IMR-90 (cell line): ENCODE measurements around the gene SLC44A5. TPM values are rescaled to one million over a fixed set of nuclear protein-coding genes. Genes with fewer than 3 reads are reported as not detected.

Experiments used
- ATAC-seq: fragments of 200-7000 bp; cut with Tn5 transposase; 2 replicates; pipeline ENCODE4 v1.9.1; 2020; ENCODE audit warnings: low read depth, mild to moderate bottlenecking, moderate library complexity
- BruUV-seq: library from RNA; stranded (reverse); fragments of 400-500 nt; replicated peaks from 2 replicates; lab custom pipeline; 2021; lab: Mats Ljungman, UMichigan
- CTCF ChIA-PET: fragments of 300-600 bp; formaldehyde crosslinking; extraction: SDS; loops from one replicate; lab custom pipeline; 2021; ENCODE audit warnings: antibody characterized with exemption; lab: Yijun Ruan, JAX
- POLR2A ChIA-PET: fragments of 300-600 bp; sonication (Branson Sonifier 250); formaldehyde crosslinking; loops from one replicate; lab custom pipeline; 2022; ENCODE audit warnings: antibody characterized with exemption; ENCODE audit not compliant: unreplicated experiment; lab: Charles Lee
- DNase-seq: peaks from one replicate; pipeline ENCODE4 v3.0.0; 2013
- H2AFZ ChIP-seq: replicated peaks from 2 replicates; pipeline ENCODE3; 2013; ENCODE audit warnings: low read length, mild to moderate bottlenecking; ENCODE audit not compliant: poor library complexity
- H2AK5ac ChIP-seq: 2 replicates; pipeline ENCODE4 v1.6.1; 2013; ENCODE audit warnings: low read depth, low read length, inconsistent platforms
- H2AK9ac ChIP-seq: replicated peaks from 2 replicates; pipeline ENCODE3; 2013; ENCODE audit warnings: mild to moderate bottlenecking, low read depth, low read length, moderate library complexity; ENCODE audit not compliant: poor library complexity
- H2BK120ac ChIP-seq: 2 replicates; pipeline ENCODE4 v1.6.1; 2013; ENCODE audit warnings: low read depth, low read length, inconsistent platforms
- H2BK15ac ChIP-seq: 3 replicates; pipeline ENCODE4 v1.6.1; 2013; ENCODE audit warnings: low read depth, low read length, inconsistent platforms
- H2BK20ac ChIP-seq: 2 replicates; pipeline ENCODE4 v1.6.1; 2013; ENCODE audit warnings: low read depth, mild to moderate bottlenecking, inconsistent platforms, low read length, moderate library complexity
- H2BK5ac ChIP-seq: 2 replicates; pipeline ENCODE4 v1.6.1; 2013; ENCODE audit warnings: mild to moderate bottlenecking, low read depth, low read length, inconsistent platforms; ENCODE audit not compliant: poor library complexity, severe bottlenecking
- H3K14ac ChIP-seq: replicated peaks from 2 replicates; pipeline ENCODE4 v1.6.1; 2013; ENCODE audit warnings: low read depth, low read length, inconsistent platforms
- H3K18ac ChIP-seq: 2 replicates; pipeline ENCODE4 v1.6.1; 2013; ENCODE audit warnings: low read depth, low read length, control low read depth
- H3K23ac ChIP-seq: 2 replicates; pipeline ENCODE4 v1.6.1; 2013; ENCODE audit warnings: low read depth, low read length, inconsistent platforms
- H3K27ac ChIP-seq: 2 replicates; pipeline ENCODE4 v1.5.1; 2013; ENCODE audit warnings: mild to moderate bottlenecking, control low read depth, low read length; ENCODE audit not compliant: insufficient read depth
- H3K27me3 ChIP-seq: 2 replicates; pipeline ENCODE4 v1.6.1; 2013; ENCODE audit warnings: low read length; ENCODE audit not compliant: control insufficient read depth, insufficient read depth
- H3K36me3 ChIP-seq: 2 replicates; pipeline ENCODE4 v1.6.1; 2013; ENCODE audit warnings: low read length, mixed read lengths; ENCODE audit not compliant: control insufficient read depth, insufficient read depth
- H3K4ac ChIP-seq: 2 replicates; pipeline ENCODE4 v1.6.1; 2013; ENCODE audit warnings: low read depth, low read length, inconsistent platforms
- H3K4me1 ChIP-seq: 2 replicates; pipeline ENCODE4 v1.6.1; 2013; ENCODE audit warnings: low read length, mixed read lengths; ENCODE audit not compliant: control insufficient read depth, insufficient read depth
- H3K4me2 ChIP-seq: 2 replicates; pipeline ENCODE4 v1.6.1; 2013; ENCODE audit warnings: low read depth, mild to moderate bottlenecking, control low read depth, low read length, moderate library complexity
- H3K4me3 ChIP-seq: 2 replicates; pipeline ENCODE4 v1.5.1; 2013; ENCODE audit warnings: low read depth, mild to moderate bottlenecking, control low read depth, low read length, moderate library complexity; ENCODE audit not compliant: insufficient read depth
- H3K56ac ChIP-seq: 2 replicates; pipeline ENCODE4 v1.6.1; 2013; ENCODE audit warnings: low read length, inconsistent platforms; ENCODE audit not compliant: insufficient read depth; ENCODE audit errors: extremely low read depth
- H3K79me1 ChIP-seq, 2 experiments: 2 replicates each; pipeline ENCODE4 v1.6.1; 2013; ENCODE audit warnings: low read length in 2 of 2, inconsistent platforms in 1 of 2, low read depth in 1 of 2
- H3K9ac ChIP-seq: 2 replicates; pipeline ENCODE4 v1.6.1; 2013; ENCODE audit warnings: low read depth, low read length, control low read depth
- H3K9me1 ChIP-seq: 2 replicates; pipeline ENCODE4 v1.6.1; 2013; ENCODE audit warnings: low read length, inconsistent platforms; ENCODE audit not compliant: insufficient read depth
- H3K9me3 ChIP-seq: 2 replicates; pipeline ENCODE4 v1.6.1; 2013; ENCODE audit warnings: low read length; ENCODE audit not compliant: control insufficient read depth, insufficient read depth
- H4K20me1 ChIP-seq: 2 replicates; pipeline ENCODE4 v1.6.1; 2013; ENCODE audit warnings: low read length, inconsistent platforms; ENCODE audit not compliant: insufficient read depth
- H4K5ac ChIP-seq: 2 replicates; pipeline ENCODE4 v1.6.1; 2013; ENCODE audit warnings: mild to moderate bottlenecking, low read depth, low read length, control low read depth
- H4K8ac ChIP-seq, 2 experiments: 2 replicates each; pipeline ENCODE4 v1.6.1; 2013; ENCODE audit warnings: low read depth in 2 of 2, low read length in 2 of 2, control low read depth in 1 of 2, inconsistent platforms in 1 of 2
- H4K91ac ChIP-seq: 2 replicates; pipeline ENCODE4 v1.6.1; 2013; ENCODE audit warnings: low read depth, low read length, inconsistent platforms; ENCODE audit not compliant: insufficient read depth
- BHLHE40 ChIP-seq: fragments of 150-350 bp; IDR thresholded peaks from 2 replicates; pipeline ENCODE4 v1.6.1; 2016; ENCODE audit warnings: mild to moderate bottlenecking, low read depth, low read length
- CEBPB ChIP-seq: IDR thresholded peaks from 2 replicates; pipeline ENCODE4 v1.6.1; 2012; ENCODE audit warnings: low read depth, low read length, improper control_type of control experiment
- CHD1 ChIP-seq: IDR thresholded peaks from 2 replicates; pipeline ENCODE4 v1.6.1; 2012; ENCODE audit warnings: low read depth, low read length, improper control_type of control experiment
- CTCF ChIP-seq: conservative IDR thresholded peaks from 2 replicates; pipeline ENCODE4 v1.5.1; 2012; ENCODE audit warnings: mild to moderate bottlenecking, low read depth, low read length, improper control_type of control experiment
- FOS ChIP-seq: fragments of 150-350 bp; IDR thresholded peaks from 2 replicates; pipeline ENCODE4 v1.6.1; 2016; ENCODE audit warnings: low read depth, low read length
- MAFK ChIP-seq: IDR thresholded peaks from 2 replicates; pipeline ENCODE4 v1.6.1; 2012; ENCODE audit warnings: low read depth, low read length, improper control_type of control experiment
- MAZ ChIP-seq: IDR thresholded peaks from 2 replicates; pipeline ENCODE4 v1.6.1; 2012; ENCODE audit warnings: low read depth, mild to moderate bottlenecking, low read length, improper control_type of control experiment, moderate library complexity, borderline replicate concordance
- MXI1 ChIP-seq: IDR thresholded peaks from 2 replicates; pipeline ENCODE4 v1.6.1; 2012; ENCODE audit warnings: low read depth, mild to moderate bottlenecking, low read length, moderate library complexity, borderline replicate concordance
- NFE2L2 ChIP-seq: fragments of 150-350 bp; IDR thresholded peaks from 2 replicates; pipeline ENCODE4 v1.6.1; 2016; ENCODE audit warnings: low read depth, mild to moderate bottlenecking, low read length
- POLR2A ChIP-seq: IDR thresholded peaks from 2 replicates; pipeline ENCODE4 v1.6.1; 2012; ENCODE audit warnings: mild to moderate bottlenecking, low read depth, low read length
- RAD21 ChIP-seq: IDR thresholded peaks from 2 replicates; pipeline ENCODE4 v1.6.1; 2012; ENCODE audit warnings: low read length, improper control_type of control experiment
- RCOR1 ChIP-seq: IDR thresholded peaks from 2 replicates; pipeline ENCODE4 v1.6.1; 2012; ENCODE audit warnings: mild to moderate bottlenecking, low read length, improper control_type of control experiment; ENCODE audit not compliant: insufficient replicate concordance
- RFX5 ChIP-seq: IDR thresholded peaks from 2 replicates; pipeline ENCODE4 v1.8.0; 2012; ENCODE audit warnings: low read depth, mild to moderate bottlenecking, low read length, moderate library complexity
- SMC3 ChIP-seq: fragments of 150-350 bp; IDR thresholded peaks from 2 replicates; pipeline ENCODE4 v1.6.1; 2016; ENCODE audit warnings: low read depth, mild to moderate bottlenecking, antibody characterized with exemption, low read length, moderate library complexity
- USF2 ChIP-seq: fragments of 150-350 bp; IDR thresholded peaks from 2 replicates; pipeline ENCODE4 v1.6.1; 2017; ENCODE audit warnings: mild to moderate bottlenecking, antibody characterized with exemption, low read length, low read depth
- WGBS, 2 experiments: methylation state at CpG; one replicate each; pipeline versions ENCODE4 v1.1.5 to v1.1.7; 2013; ENCODE audit warnings: missing lambda C conversion rate in 2 of 2; ENCODE audit not compliant: insufficient read length in 1 of 2; ENCODE audit errors: extremely low coverage in 2 of 2; 5-methylcytosine and 5-hydroxymethylcytosine counted together
- dilution Hi-C: fragments of 300-500 bp; cut with HindIII; formaldehyde crosslinking; loops from one replicate; pipeline ENCODE4 v1.14.3; 2018; ENCODE audit warnings: low sequenced_read_pairs; ENCODE audit not compliant: unreplicated experiment
- in situ Hi-C: fragments of 300-500 bp; cut with MboI; formaldehyde crosslinking; loops from 3 replicates; pipeline ENCODE4 v1.14.3; 2019; ENCODE audit warnings: low sequenced_read_pairs, inconsistent platforms, mixed read lengths
- intact Hi-C: fragments of 100-400 bp; cut with micrococcal nuclease; formaldehyde crosslinking; loops from 2 replicates; pipeline ENCODE4 v1.10.0; 2022
- polyA plus RNA-seq, 3 experiments: library from polyadenylated mRNA; depleted of rRNA; stranded (reverse); fragments of >200 nt; gene quantifications; 2 replicates each; pipeline ENCODE4 v1.2.3, GENCODE V29; 2012; ENCODE audit warnings: low replicate concordance in 1 of 3
- total RNA-seq: library from RNA; depleted of rRNA; stranded (reverse); fragments of >200 nt; gene quantifications from 2 replicates; pipeline ENCODE4 v1.2.3, GENCODE V29; 2012

The SLC44A5 gene
- total and polyA plus RNA-seq, 2 of the 4 experiments (the other 2 are of a cell fraction) = under 0.01 TPM; not detected in 1

- dilution Hi-C loops = no loop called here
- intact Hi-C loops = no loop called here
- ChIA-PET CTCF (no interaction called here), POLR2A (no interaction called here)
- Histone ChIP-seq H3K9me3 (no peaks in the 10 kb centered on the region), H2BK5ac (no peak overlapping the region), H2BK20ac (no peak overlapping the region), H3K4me3 (no peak overlapping the region), H3K27ac (no peak overlapping the region), H3K4me2 (no peak overlapping the region), H4K8ac (no peak overlapping the region), H3K14ac (no peak overlapping the region), H2AFZ (no peak overlapping the region), H2BK120ac (no peak overlapping the region), H4K91ac (no peak overlapping the region), H3K27me3 (no peaks in the 10 kb centered on the region), H3K4me1 (no peaks in the 10 kb centered on the region), H3K9me1 (no peaks in the 10 kb centered on the region), H3K56ac (no peak overlapping the region), H3K18ac (no peak overlapping the region), H3K9ac (no peak overlapping the region), H3K4ac (no peak overlapping the region), H4K5ac (no peak overlapping the region), H3K79me1 (no peaks in the 10 kb centered on the region), H2BK15ac (no peak overlapping the region), H2AK5ac (no peak overlapping the region), H4K20me1 (no peaks in the 10 kb centered on the region), H3K36me3 (no peaks in the 10 kb centered on the region), H3K23ac (no peak overlapping the region), H2AK9ac (no peak overlapping the region)
- DNase-seq (no peak), ATAC-seq (no peak)
- in situ Hi-C loops = no loop called here
- WGBS, 2 experiments = no CpG with 5 or more reads among the region's 3 CpGs
- no peak for TF ChIP-seq SMC3
- TF ChIP-seq FOS = no peak
- TF ChIP-seq POLR2A = no peak
- no peak for TF ChIP-seq MAFK
- no peak for TF ChIP-seq NFE2L2
- no peak for TF ChIP-seq RAD21
- no peak for TF ChIP-seq CEBPB
- TF ChIP-seq RCOR1 = no peak
- TF ChIP-seq USF2 = no peak
- no peak for TF ChIP-seq CHD1
- TF ChIP-seq RFX5 = no peak
- no peak for TF ChIP-seq BHLHE40
- no peak for TF ChIP-seq MAZ
- TF ChIP-seq MXI1 = no peak
- no peak for TF ChIP-seq CTCF
- no TSS peak for BruUV-seq
Observed at GRCh38 chr1:75641325-75641724, 30.4 kb upstream of the SLC44A5 start.
